Keratinocyte (primary cell): ENCODE results near the gene OR1I1.

ENCODE experiments used
- CTCF ChIP-seq, 3 experiments: IDR thresholded peaks in 1 of 3; conservative IDR thresholded peaks in 1 of 3; optimal IDR thresholded peaks in 1 of 3; 2 replicates in 2 of 3; 3 replicates in 1 of 3; pipeline versions ENCODE3 to v1.5.1; 2011; ENCODE audit warnings: low read length in 3 of 3, mild to moderate bottlenecking in 3 of 3, moderate library complexity in 2 of 3, control low read depth in 1 of 3, inconsistent platforms in 1 of 3; ENCODE audit not compliant: insufficient read depth in 2 of 3; ENCODE audit errors: extremely low read depth in 1 of 3
- EZH2 ChIP-seq: IDR thresholded peaks from one replicate; pipeline ENCODE4 v1.6.1; 2012; ENCODE audit warnings: inconsistent platforms, mild to moderate bottlenecking, low read length, moderate library complexity

GRCh38 chr19:15123900-15124299 is 41.9 kb downstream of the OR1I1 start:
- no peak for TF ChIP-seq CTCF (optimal IDR thresholded peaks at IDR 0.05 in 1 of 3, IDR thresholded peaks at IDR 0.05 in 1 of 3, conservative IDR thresholded peaks at IDR 0.05 in 1 of 3; ENCODE audit: extremely low read depth in 1 of 3, insufficient read depth in 2 of 3, low read length in 3 of 3)
- TF ChIP-seq EZH2: no peak
